K562 (cell line): ENCODE measurements around the gene MAML3. TPM values are rescaled to one million over a fixed set of nuclear protein-coding genes. Genes with fewer than 3 reads are reported as not detected.

Experiments used
- DMBX1 ChIP-seq: fragments of 250-450 bp; sonication (Bioruptor Pico); IDR thresholded peaks from 2 replicates; pipeline ENCODE4 v1.8.0; 2022; ENCODE audit warnings: inconsistent platforms, mild to moderate bottlenecking, moderate library complexity, borderline replicate concordance
- EHMT2 ChIP-seq: fragments of 450-650 bp; IDR thresholded peaks from 2 replicates; pipeline ENCODE4 v1.6.1; 2018; ENCODE audit warnings: antibody characterized with exemption
- GABPB1 ChIP-seq: sonication (generic); formaldehyde crosslinking; IDR thresholded peaks from 2 replicates; pipeline ENCODE4 v1.8.0; 2022; ENCODE audit warnings: mild to moderate bottlenecking, missing genetic modification reagents
- HNRNPK ChIP-seq: fragments of 200-400 bp; formaldehyde crosslinking; IDR thresholded peaks from one replicate; pipeline ENCODE4 v1.6.1; 2018; ENCODE audit warnings: mild to moderate bottlenecking, low read depth, low read length; ENCODE audit not compliant: poor library complexity, severe bottlenecking
- KAT2B ChIP-seq: IDR thresholded peaks from one replicate; pipeline ENCODE4 v1.6.1; 2012; ENCODE audit warnings: low read depth, mild to moderate bottlenecking, control low read depth, inconsistent platforms, low read length, moderate library complexity
- MTA2 ChIP-seq: fragments of 450-650 bp; IDR thresholded peaks from 2 replicates; pipeline ENCODE4 v1.6.1; 2016; ENCODE audit warnings: low read depth
- PHB2 ChIP-seq: fragments of 450-650 bp; IDR thresholded peaks from 2 replicates; pipeline ENCODE4 v1.6.1; 2017; ENCODE audit warnings: low read depth
- PML ChIP-seq: IDR thresholded peaks from 2 replicates; pipeline ENCODE4 v1.6.1; 2012; ENCODE audit warnings: low read length, inconsistent platforms
- PPARD ChIP-seq: fragments of 250-450 bp; sonication (Bioruptor Pico); IDR thresholded peaks from 2 replicates; pipeline ENCODE4 v1.8.0; 2022; ENCODE audit warnings: inconsistent platforms, mild to moderate bottlenecking, moderate library complexity
- RUNX1 ChIP-seq: sonication (generic); IDR thresholded peaks from 2 replicates; pipeline ENCODE4 v1.6.1; 2016; ENCODE audit warnings: antibody characterized with exemption, low read depth
- SAFB2 ChIP-seq: fragments of 200-400 bp; formaldehyde crosslinking; IDR thresholded peaks from 2 replicates; pipeline ENCODE4 v1.6.1; 2018; ENCODE audit warnings: borderline replicate concordance, low read length, low read depth, moderate library complexity; ENCODE audit not compliant: severe bottlenecking
- SPI1 ChIP-seq: IDR thresholded peaks from 2 replicates; pipeline ENCODE4 v1.6.1; 2011; ENCODE audit warnings: low read depth, low read length, control low read depth, borderline replicate concordance
- ZSCAN32 ChIP-seq: fragments of 450-650 bp; formaldehyde crosslinking; IDR thresholded peaks from 2 replicates; pipeline ENCODE4 v1.4.0; 2020; ENCODE audit warnings: mild to moderate bottlenecking, moderate library complexity
- ZZZ3 ChIP-seq: fragments of 450-650 bp; IDR thresholded peaks from 2 replicates; pipeline ENCODE4 v1.6.1; 2016; ENCODE audit warnings: antibody characterized with exemption, mild to moderate bottlenecking, moderate library complexity
- polyA plus RNA-seq, 8 experiments: library from polyadenylated mRNA; depleted of rRNA in 4 of 8; stranded (reverse) in 5 of 8; unstranded in 3 of 8; fragments of >200 nt; fragmentation: Nextera tagmentation in 2 of 8; fragmentation: Illumina TruSeq in 1 of 8; extraction: Ambion mirVana in 2 of 8; extraction: Trizol in 1 of 8; gene quantifications; 2 replicates each; pipeline versions ENCODE4 v1.2.1 to v1.2.3, GENCODE V29; 2011 to 2014; ENCODE audit warnings: inconsistent platforms in 1 of 8, missing spikeins in 1 of 8
- total RNA-seq, 7 experiments: library from RNA; depleted of rRNA in 6 of 7; stranded (reverse); fragments of >200 nt in 6 of 7; fragmentation: Illumina TruSeq in 2 of 7; extraction: Trizol in 2 of 7; gene quantifications; 2 replicates each; pipeline versions ENCODE4 v1.2.1 to v1.2.3, GENCODE V29; 2011 to 2021; ENCODE audit warnings: low replicate concordance in 1 of 7
- TF ChIP-seq, protein P1 (sequence below): fragments of 250-450 bp; sonication (Bioruptor Pico); IDR thresholded peaks from 2 replicates; pipeline ENCODE4 v1.4.0; 2020
- TF ChIP-seq, protein P2 (sequence below): fragments of 250-450 bp; sonication (Bioruptor Pico); IDR thresholded peaks from 2 replicates; pipeline ENCODE4 v1.5.0; 2021; ENCODE audit warnings: mild to moderate bottlenecking, borderline replicate concordance
- TF ChIP-seq, protein P3 (sequence below): fragments of 250-450 bp; sonication (Bioruptor Pico); IDR thresholded peaks from 2 replicates; pipeline ENCODE4 v1.5.0; 2021; ENCODE audit warnings: mild to moderate bottlenecking, moderate library complexity

The MAML3 gene
- total and polyA plus RNA-seq, 9 of the 15 experiments (the other 6 are each of a cell fraction or from before 2014, with no cell fraction given) = 0.01 to 0.55 (median 0.25) TPM

DNA sequence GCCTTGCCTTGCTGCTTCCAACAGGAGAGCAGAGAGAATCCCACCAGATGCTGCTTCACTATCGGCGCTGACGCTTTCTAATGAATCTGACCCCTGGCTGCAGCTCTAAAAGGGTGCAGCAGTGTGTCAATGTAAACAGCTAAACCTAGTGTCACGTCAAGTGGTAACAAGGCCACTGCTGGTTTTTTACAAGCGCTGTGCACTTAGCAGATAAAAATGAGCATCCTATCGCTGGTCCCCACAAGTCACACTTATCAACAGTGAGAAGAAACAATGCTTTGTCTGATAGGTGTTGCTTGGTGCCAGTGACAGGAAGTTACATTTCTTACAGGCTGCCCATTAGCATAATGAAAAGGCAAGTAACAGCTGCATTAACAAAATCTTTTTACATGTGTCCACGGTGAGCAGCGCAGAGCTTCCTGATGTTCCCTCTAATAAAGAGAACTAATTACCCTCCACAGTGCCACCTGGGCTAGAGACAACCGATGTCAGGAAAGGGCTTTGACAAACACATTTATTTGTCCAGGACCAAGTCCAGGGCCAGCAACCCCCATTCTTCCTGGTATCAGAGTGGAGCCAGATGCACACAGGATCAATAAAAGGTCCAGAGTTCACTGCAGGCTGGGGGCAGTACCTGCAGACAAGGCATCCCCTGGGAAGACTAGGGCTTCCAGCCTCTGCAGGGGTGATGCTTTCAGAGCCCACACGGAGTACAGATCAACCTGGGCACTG is 312.4 kb downstream of the MAML3 start (continued):
- TF ChIP-seq, protein P1, sequence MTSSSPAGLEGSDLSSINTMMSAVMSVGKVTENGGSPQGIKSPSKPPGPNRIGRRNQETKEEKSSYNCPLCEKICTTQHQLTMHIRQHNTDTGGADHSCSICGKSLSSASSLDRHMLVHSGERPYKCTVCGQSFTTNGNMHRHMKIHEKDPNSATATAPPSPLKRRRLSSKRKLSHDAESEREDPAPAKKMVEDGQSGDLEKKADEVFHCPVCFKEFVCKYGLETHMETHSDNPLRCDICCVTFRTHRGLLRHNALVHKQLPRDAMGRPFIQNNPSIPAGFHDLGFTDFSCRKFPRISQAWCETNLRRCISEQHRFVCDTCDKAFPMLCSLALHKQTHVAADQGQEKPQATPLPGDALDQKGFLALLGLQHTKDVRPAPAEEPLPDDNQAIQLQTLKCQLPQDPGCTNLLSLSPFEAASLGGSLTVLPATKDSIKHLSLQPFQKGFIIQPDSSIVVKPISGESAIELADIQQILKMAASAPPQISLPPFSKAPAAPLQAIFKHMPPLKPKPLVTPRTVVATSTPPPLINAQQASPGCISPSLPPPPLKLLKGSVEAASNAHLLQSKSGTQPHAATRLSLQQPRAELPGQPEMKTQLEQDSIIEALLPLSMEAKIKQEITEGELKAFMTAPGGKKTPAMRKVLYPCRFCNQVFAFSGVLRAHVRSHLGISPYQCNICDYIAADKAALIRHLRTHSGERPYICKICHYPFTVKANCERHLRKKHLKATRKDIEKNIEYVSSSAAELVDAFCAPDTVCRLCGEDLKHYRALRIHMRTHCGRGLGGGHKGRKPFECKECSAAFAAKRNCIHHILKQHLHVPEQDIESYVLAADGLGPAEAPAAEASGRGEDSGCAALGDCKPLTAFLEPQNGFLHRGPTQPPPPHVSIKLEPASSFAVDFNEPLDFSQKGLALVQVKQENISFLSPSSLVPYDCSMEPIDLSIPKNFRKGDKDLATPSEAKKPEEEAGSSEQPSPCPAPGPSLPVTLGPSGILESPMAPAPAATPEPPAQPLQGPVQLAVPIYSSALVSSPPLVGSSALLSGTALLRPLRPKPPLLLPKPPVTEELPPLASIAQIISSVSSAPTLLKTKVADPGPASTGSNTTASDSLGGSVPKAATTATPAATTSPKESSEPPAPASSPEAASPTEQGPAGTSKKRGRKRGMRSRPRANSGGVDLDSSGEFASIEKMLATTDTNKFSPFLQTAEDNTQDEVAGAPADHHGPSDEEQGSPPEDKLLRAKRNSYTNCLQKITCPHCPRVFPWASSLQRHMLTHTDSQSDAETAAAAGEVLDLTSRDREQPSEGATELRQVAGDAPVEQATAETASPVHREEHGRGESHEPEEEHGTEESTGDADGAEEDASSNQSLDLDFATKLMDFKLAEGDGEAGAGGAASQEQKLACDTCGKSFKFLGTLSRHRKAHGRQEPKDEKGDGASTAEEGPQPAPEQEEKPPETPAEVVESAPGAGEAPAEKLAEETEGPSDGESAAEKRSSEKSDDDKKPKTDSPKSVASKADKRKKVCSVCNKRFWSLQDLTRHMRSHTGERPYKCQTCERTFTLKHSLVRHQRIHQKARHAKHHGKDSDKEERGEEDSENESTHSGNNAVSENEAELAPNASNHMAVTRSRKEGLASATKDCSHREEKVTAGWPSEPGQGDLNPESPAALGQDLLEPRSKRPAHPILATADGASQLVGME (CRISPR knock-in tag) = no peak
- TF ChIP-seq KAT2B = no peak
- TF ChIP-seq, protein P2, sequence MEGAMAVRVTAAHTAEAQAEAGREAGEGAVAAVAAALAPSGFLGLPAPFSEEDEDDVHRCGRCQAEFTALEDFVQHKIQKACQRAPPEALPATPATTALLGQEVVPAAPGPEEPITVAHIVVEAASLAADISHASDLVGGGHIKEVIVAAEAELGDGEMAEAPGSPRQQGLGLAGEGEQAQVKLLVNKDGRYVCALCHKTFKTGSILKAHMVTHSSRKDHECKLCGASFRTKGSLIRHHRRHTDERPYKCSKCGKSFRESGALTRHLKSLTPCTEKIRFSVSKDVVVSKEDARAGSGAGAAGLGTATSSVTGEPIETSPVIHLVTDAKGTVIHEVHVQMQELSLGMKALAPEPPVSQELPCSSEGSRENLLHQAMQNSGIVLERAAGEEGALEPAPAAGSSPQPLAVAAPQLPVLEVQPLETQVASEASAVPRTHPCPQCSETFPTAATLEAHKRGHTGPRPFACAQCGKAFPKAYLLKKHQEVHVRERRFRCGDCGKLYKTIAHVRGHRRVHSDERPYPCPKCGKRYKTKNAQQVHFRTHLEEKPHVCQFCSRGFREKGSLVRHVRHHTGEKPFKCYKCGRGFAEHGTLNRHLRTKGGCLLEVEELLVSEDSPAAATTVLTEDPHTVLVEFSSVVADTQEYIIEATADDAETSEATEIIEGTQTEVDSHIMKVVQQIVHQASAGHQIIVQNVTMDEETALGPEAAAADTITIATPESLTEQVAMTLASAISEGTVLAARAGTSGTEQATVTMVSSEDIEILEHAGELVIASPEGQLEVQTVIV = no peak
- TF ChIP-seq, protein P3, sequence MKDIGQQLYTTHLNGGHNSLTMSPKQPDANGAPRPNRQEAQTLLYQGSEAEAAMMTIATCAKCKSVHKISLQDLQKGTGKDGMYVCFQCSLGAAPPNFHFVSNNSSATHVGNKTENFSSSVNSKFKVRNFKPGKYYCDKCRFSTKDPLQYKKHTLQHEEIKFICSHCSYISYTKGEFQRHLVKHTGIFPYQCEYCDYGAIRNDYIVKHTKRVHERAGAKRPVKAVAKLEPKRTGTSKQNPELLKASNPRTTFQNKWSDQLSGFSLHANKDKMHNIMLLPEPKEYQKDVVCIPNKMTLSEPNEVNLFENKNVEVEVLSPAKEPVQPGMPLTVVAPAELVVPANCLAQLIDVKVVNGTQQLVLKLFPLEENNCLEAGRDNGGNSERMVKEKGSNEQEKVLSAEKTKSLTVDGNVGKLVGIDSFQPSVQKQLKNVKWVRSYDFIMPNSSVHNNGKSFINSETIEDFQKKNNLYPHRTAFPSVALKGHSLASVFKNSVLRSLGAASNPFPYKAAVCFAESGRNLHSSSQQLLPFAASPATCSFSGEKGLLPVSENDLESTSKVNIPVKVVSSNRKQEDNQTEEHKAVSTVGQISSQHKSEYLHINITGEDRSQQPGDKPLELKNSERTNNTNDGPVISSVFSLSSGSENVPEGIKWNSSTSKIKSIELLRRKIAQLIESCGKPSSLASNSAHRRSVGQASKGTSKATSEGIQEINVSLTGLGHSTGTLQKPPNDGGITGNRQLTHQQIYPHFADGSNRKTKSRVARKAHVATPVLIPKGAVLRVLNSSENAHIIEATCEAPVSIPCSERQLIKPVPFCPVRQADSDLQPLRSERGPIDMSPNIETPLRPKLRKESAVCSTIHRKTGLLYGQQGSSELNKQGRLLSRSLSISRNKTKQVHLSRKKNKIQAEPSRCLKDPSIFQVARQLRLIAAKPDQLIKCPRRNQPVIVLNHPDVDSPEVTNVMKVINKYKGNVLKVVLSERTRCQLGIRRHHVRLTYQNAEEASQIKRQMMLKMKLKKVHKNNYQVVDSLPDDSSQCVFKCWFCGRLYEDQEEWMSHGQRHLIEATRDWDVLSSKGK = no peak
- TF ChIP-seq RUNX1 = no peak
- no peak for TF ChIP-seq SPI1
- no peak for TF ChIP-seq PHB2
- peak; percentile 43; the same call in 1 of the 2 replicates for TF ChIP-seq PML
- TF ChIP-seq EHMT2 = no peak
- TF ChIP-seq MTA2 = 0 out of 2 replicates have a peak, but pooled peaks have one; percentile 32
- TF ChIP-seq SAFB2 = no peak
- TF ChIP-seq ZZZ3 = no peak
- no peak for TF ChIP-seq HNRNPK
- no peak for TF ChIP-seq GABPB1 (CRISPR knock-in tag)
- TF ChIP-seq PPARD (CRISPR knock-in tag) = no peak
- no peak for TF ChIP-seq ZSCAN32
- TF ChIP-seq DMBX1 (CRISPR knock-in tag) = no peak
